HG02610 (cell line): Measurements from ENCODE around the gene KBTBD12.

Experiments
- ATAC-seq: cut with Tn5 transposase; IDR thresholded peaks from one replicate; pipeline ENCODE4 v1.9.1; 2021; ENCODE audit warnings: mild to moderate bottlenecking, moderate library complexity; ENCODE audit not compliant: unreplicated experiment

Gene KBTBD12

GRCh38 chr3:127984241-127984975 lies 69.4 kb downstream of the KBTBD12 start:
- no peak for ATAC-seq

- ATAC-seq = no peak
Observed at GRCh38 chr3:127985216-127985615, 70.2 kb downstream of the KBTBD12 start.

- ATAC-seq = no peak
Observed at GRCh38 chr3:127985655-127986225, 70.7 kb downstream of the KBTBD12 start.

- ATAC-seq = no peak
Observed at GRCh38 chr3:127986803-127987202, 71.8 kb downstream of the KBTBD12 start.

DNA sequence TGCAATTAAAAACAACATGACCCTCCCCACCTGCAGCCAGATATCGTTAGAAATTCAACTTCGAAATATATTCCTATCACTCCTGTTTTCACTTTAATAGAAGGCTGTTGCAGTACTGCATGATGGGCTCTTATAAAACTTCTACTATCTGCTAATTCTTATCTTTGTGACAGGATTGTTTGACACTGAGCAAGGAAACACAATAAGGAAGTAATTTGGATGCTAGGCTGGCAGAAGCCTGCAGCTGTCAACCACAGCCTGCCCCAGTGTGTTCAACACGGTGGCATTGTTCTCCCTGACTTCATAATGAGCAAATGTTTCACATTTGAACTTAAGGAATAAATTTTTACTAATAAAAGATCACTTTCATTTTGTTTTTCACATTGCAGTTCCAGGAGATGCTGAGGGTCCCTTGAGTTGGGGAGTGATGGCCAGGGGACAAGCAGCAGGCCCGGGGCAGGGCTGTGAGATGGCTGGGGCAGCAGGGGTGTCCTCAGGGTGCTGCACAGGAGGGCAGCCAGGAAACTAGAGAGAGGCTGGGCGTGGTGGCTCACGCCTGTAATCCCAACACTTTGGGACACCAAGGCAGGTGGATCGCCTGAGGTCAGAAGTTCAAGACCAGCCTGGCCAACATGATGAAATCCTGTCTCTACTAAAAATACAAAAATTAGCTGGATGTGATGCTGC lies 72.4 kb downstream of the KBTBD12 start:
- ATAC-seq = no peak

- no peak for ATAC-seq
Observed at GRCh38 chr3:127988770-127989557, 73.9 kb downstream of the KBTBD12 start.

- no peak for ATAC-seq
Observed at GRCh38 chr3:127990051-127990450, 75.0 kb downstream of the KBTBD12 start.

- no peak for ATAC-seq
Observed at GRCh38 chr3:127990461-127990860, 75.4 kb downstream of the KBTBD12 start.

DNA sequence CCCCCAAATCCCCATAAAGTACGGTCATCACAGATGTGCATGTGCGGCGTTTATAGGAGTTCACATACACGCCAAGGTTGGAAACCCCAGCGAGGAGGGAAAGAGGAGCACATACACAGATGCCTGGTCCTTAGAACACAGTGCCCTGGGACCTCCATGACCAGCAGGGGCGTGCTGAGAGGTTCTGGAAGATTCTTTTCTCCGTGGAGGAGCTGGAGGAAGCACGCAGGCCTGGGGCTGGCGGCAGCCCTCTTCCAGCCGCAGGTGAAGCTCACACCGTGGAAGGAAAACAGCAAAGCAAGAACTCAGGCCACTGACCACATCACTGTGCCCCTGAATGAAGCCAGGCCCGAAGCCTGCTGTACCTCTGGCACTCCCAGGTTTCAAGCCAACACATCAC lies 76.2 kb downstream of the KBTBD12 start:
- no peak for ATAC-seq

DNA sequence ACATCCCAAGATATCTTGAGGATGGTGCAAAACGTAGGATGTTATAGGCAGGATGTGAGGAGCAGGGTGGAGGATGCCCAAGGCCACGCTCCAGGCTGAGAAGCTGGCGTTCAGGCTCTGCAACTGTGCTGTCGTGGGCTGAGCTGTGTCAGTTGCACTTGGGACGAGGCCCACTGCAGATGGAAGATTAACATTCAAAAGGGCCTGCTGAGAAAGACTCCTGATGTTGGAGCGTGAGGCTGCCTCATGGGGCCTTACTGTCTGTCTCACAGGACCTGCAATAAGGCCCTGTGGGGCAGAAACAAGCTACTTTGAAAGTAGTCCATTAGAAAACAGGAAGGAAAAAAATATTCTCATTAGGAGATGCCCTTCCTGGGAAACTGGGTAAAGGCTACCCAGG lies 76.6 kb downstream of the KBTBD12 start:
- ATAC-seq = no peak

- no peak for ATAC-seq
Observed at GRCh38 chr3:127992127-127992526, 77.1 kb downstream of the KBTBD12 start.

- no peak for ATAC-seq
Observed at GRCh38 chr3:127994011-127994410, 79.0 kb downstream of the KBTBD12 start.

DNA sequence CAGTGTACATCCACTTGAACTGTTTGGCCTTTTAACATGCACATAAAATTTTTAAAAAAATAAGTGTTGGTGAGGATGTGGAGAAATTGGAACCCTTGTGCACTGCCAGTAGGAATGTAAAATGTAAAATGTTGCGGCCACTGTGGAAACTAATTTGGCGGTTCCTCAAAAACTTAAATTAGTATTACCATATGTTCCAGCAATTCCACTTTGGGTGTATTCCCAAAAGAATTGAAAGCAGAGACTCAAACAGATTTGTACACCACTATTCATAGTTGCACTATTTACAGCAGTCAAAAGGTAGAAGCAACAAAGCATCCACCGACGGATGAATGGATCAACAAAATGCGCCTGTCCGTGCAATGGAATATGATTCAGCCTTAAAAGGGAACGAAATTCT lies 82.0 kb downstream of the KBTBD12 start:
- ATAC-seq = no peak

- ATAC-seq = no peak
Observed at GRCh38 chr3:127997961-127998360, 82.9 kb downstream of the KBTBD12 start.

DNA sequence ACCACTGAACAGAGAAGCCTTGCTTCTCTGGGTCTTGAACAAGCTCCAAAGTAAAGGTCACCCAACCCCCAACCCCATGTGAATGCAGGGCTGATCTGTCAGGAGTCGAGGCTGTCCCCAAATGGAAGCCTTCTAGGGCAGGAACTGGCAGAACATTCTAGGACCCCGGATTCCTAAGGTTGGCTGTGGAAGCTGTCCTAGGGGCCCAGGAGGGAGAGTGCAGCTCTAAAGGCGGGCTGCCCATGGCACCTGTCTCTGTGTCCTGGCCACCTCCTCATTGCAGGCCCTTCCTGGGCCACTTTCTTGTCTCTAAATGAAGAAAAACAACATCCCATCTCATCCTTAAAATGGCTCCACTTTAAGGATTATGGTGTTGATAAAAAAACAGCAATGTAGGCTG lies 83.6 kb downstream of the KBTBD12 start:
- ATAC-seq = no peak

DNA sequence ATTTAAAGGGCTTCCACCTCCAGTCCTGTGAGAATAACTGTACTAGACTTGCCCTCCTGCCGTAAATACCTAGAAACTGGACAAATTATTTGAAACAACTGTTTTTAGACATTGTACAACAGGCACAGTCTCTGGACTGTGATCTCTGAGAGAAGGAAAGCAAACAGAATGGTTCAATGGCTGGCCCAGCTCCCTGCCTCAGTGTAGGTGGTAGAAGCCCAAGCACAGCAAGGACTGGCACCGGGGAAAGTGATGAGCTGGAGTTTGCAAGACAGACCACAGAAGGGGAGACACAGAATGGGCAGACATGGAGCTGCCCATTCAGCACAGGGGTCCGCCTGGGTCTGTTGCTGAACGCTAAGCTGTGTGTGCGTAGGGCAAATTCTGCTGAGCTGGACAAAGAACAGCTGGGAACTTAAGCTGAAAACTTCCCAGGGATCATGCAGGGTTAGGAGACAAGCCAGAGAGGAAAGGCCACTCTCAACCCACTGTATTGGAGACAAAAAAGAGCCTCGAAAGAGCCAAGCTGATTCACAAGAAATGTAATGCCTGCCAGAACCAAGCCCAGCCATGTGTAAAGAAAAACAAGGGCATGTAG lies 84.6 kb downstream of the KBTBD12 start:
- no peak for ATAC-seq

GRCh38 chr3:128001576-128001975 lies 86.5 kb downstream of the KBTBD12 start:
- no peak for ATAC-seq

GRCh38 chr3:128004661-128005060 lies 89.6 kb downstream of the KBTBD12 start:
- no peak for ATAC-seq

- no peak for ATAC-seq
Observed at GRCh38 chr3:128006061-128007032, 91.3 kb downstream of the KBTBD12 start.

DNA sequence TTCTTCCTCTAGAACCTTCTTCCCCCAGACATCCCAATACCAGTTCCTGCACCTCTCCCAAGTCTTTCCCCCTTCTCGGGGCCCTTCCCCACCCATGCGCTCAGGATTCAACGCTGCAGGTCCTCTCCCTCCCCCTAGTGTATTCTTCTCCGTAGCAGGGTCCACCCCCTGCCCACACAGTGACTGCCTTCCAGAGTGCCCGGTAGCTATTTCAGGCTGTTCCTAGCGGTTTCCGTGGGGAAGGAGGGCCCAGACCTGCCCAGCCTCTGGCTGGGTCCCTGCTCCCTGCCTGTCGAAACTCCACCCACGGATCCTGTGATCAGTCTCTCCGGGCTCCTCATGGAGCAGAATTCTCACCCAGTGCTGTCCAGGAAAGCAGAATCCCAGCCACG lies 92.0 kb downstream of the KBTBD12 start:
- no peak for ATAC-seq
